Transverse colon (tissue), 4 donors: ENCODE results near the gene ZBTB9. TPM values are rescaled to one million over a fixed set of nuclear protein-coding genes. Genes with fewer than 3 reads are reported as not detected.
A peak's percentile ranks its signal among the peaks of the same experiment; 100 is the strongest.

Experiments used
- DNase-seq: peaks from one replicate; pipeline ENCODE4 v3.0.0-alpha.2; 2019
- H3K27ac ChIP-seq, 4 donors: fragments of 200-600 bp; sonication (generic); 2 replicates each; pipeline ENCODE4 v1.5.1; 2016 to 2018; ENCODE audit warnings: inconsistent platforms in 4 of 4
- H3K27me3 ChIP-seq: fragments of 200-600 bp; sonication (generic); 2 replicates; pipeline ENCODE4 v1.5.1; 2017; ENCODE audit warnings: inconsistent platforms
- H3K36me3 ChIP-seq, 4 donors: fragments of 200-600 bp; sonication (generic); 2 replicates each; pipeline ENCODE4 v1.5.1; 2017 to 2019; ENCODE audit warnings: inconsistent platforms in 4 of 4
- H3K4me1 ChIP-seq, 4 donors: fragments of 200-600 bp; sonication (generic); 2 replicates each; pipeline ENCODE4 v1.5.1; 2017 to 2020; ENCODE audit warnings: inconsistent platforms in 4 of 4
- H3K4me3 ChIP-seq, 4 donors: fragments of 200-600 bp; sonication (generic); 1 replicate in 1 of 4; 2 replicates in 3 of 4; pipeline versions ENCODE4 v1.5.1 to v1.6.1; 2017 to 2019; ENCODE audit warnings: inconsistent platforms in 4 of 4
- H3K9me3 ChIP-seq, 2 donors: fragments of 200-600 bp; sonication (generic); 2 replicates each; pipeline ENCODE4 v1.5.1; 2017 to 2019; ENCODE audit warnings: inconsistent platforms in 2 of 2
- CTCF ChIP-seq, 5 experiments: fragments of 200-600 bp in 3 of 5; fragments of 450-650 bp in 2 of 5; sonication (generic) in 3 of 5; IDR thresholded peaks; 1 replicate in 2 of 5; 2 replicates in 3 of 5; pipeline ENCODE4 v1.5.1; 2016 to 2017; ENCODE audit warnings: antibody characterized with exemption in 5 of 5, inconsistent platforms in 3 of 5, mild to moderate bottlenecking in 2 of 5, moderate library complexity in 1 of 5
- EP300 ChIP-seq: sonication (generic); formaldehyde crosslinking; IDR thresholded peaks from one replicate; pipeline ENCODE4 v1.6.1; 2017; ENCODE audit warnings: antibody characterized with exemption, low read depth
- POLR2A ChIP-seq: fragments of 450-650 bp; IDR thresholded peaks from one replicate; pipeline ENCODE4 v1.6.1; 2016; ENCODE audit warnings: antibody characterized with exemption, mild to moderate bottlenecking, moderate library complexity
- POLR2AphosphoS5 ChIP-seq, 3 donors: sonication (generic); formaldehyde crosslinking; IDR thresholded peaks; one replicate each; pipeline ENCODE4 v1.6.1; 2016; ENCODE audit warnings: antibody characterized with exemption in 3 of 3
- WGBS, 2 donors: methylation state at CpG; one replicate each; pipeline ENCODE4 v1.1.5; 2018; ENCODE audit warnings: low coverage in 1 of 2; 5-methylcytosine and 5-hydroxymethylcytosine counted together
- in situ Hi-C, 4 donors: fragments of 200-750 bp; cut with MboI; loops; one replicate each; pipeline versions ENCODE4 v1.15.0 to v1.15.1; 2017; ENCODE audit warnings: low sequenced_read_pairs in 3 of 4, low pct_ligation_motif_present in 1 of 4, low pct_unique_long_range_greater_than_20kb in 1 of 4
- intact Hi-C: fragments of 100-400 bp; cut with DNase I; formaldehyde crosslinking; loops from one replicate; pipeline ENCODE4 v1.15.1; 2023; ENCODE audit warnings: low total_unique reads
- total RNA-seq, 4 donors: library from RNA; depleted of rRNA; stranded (reverse); fragments of >200 nt; gene quantifications; one replicate each; pipeline ENCODE4 v1.1.0, GENCODE V29; 2016

The ZBTB9 gene, protein sequence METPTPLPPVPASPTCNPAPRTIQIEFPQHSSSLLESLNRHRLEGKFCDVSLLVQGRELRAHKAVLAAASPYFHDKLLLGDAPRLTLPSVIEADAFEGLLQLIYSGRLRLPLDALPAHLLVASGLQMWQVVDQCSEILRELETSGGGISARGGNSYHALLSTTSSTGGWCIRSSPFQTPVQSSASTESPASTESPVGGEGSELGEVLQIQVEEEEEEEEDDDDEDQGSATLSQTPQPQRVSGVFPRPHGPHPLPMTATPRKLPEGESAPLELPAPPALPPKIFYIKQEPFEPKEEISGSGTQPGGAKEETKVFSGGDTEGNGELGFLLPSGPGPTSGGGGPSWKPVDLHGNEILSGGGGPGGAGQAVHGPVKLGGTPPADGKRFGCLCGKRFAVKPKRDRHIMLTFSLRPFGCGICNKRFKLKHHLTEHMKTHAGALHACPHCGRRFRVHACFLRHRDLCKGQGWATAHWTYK
- total RNA-seq: 1 to 10 TPM in 2 of 4 donors, not detected in 2; 2.2 to 3.2 TPM

DNA sequence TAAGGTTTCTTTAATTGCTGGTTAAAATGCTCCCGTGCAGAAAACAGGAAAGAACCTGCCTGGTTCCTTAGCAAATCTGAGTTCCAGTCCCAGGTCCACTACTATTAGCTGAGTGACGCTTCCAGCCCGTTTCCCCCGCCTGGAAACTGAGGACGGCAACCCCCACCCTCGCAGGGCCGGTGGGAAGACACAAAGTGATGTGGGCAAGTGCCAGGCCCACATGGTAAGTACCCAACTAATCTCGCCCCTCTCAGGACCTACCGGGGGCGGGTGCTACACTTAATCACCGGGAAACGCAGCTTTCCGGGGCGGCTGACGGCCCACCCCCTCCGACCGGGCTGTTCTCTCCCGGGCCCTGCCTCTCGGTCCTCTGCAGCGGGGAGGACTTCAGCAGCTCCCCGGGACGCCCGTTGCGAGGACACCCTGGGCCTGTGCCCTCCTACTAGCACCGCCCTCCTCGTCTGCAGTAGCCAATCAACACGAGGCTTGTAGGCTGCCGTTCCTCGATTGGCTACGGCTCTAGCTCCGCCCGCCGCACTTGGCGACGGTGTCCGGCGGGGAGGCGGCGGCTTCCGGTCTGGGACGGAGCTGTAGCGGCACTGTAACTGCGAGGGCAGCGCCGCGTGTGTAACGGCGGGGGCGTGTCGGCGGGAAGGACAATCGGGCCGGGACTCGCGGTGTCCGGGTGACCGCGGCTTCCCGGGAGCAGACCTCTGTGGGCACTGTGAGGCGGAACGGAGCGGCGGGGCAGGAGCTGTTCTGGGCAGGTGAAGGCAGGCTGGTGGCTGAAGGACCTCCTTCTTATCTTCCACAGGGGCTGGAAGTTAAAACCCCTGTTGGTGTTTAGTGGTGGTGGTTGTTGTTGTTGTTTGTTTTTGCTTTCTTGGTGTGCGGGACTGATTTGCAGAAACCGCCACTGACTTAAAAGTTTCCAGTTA is at the start of gene ZBTB9:
ZBTB9 (plus strand) TSS at position 568 of the 938 bp plus-strand sequence. CDS start 525 bp downstream, outside the sequence.
- intact Hi-C loops: no loop called here
- no peaks in the 10 kb centered on the region for H3K36me3 ChIP-seq

GRCh38 chr6:33404884-33405283 is 49.5 kb upstream of the ZBTB9 start:
- intact Hi-C loops: no loop called here
- in situ Hi-C loops: loop anchor here in 1 of 4 donors (25.0 kb wide), 1 partner anchor 443 kb away; the partner anchor contains the start of genes BRD2 and HLA-DMA
- WGBS, 2 donors: 92 to 97% methylated on average over 5 to 17 of the region's 17 CpGs

More for the DNA sequence above, at the start of gene ZBTB9:
- Histone ChIP-seq H3K4me1 (peaks cover 6 to 20% (median 17%) of the 10 kb centered on the region in 4 donors), H3K27ac (peak within 1 kb of the TSS; percentile 81 to 92 (median 82)), H3K9me3 (no peaks in the 10 kb centered on the region), H3K27me3 (no peaks in the 10 kb centered on the region), H3K4me3 (peak within 1 kb of the TSS; percentile 66 to 81 (median 67))
- TF ChIP-seq CTCF (IDR thresholded peaks at IDR 0.05) (no peak), POLR2A (peak; percentile 85), POLR2AphosphoS5 (IDR thresholded peaks at IDR 0.05) (peak; percentile 95 to 96 (median 96)), EP300 (no peak)
- peak; percentile 97 for DNase-seq
- in situ Hi-C loops: no loop called here
- WGBS, 2 donors: 0% methylated on average over 1 to 51 of the region's 65 CpGs

GRCh38 chr6:33405386-33405940 is 48.9 kb upstream of the ZBTB9 start:
- Histone ChIP-seq H3K36me3 (no peaks in the 10 kb centered on the region), H3K4me1 (peaks cover 0 to 9% (median 4%) of the 10 kb centered on the region in 4 donors), H3K4me3 (no peak overlapping the region), H3K9me3 (no peaks in the 10 kb centered on the region), H3K27ac (no peak overlapping the region), H3K27me3 (no peaks in the 10 kb centered on the region)
- TF ChIP-seq POLR2AphosphoS5 (IDR thresholded peaks at IDR 0.05) (no peak), CTCF (IDR thresholded peaks at IDR 0.05) (no peak), POLR2A (no peak), EP300 (no peak)
- in situ Hi-C loops: loop anchor here in 1 of 4 donors (25.0 kb wide), 1 partner anchor 443 kb away; the partner anchor contains the start of genes BRD2 and HLA-DMA
- 86 to 100% methylated on average over 4 to 15 of the region's 15 CpGs for WGBS, 2 donors
- DNase-seq: no peak
- intact Hi-C loops: no loop called here

More at GRCh38 chr6:33404884-33405283, 49.5 kb upstream of the ZBTB9 start:
- Histone ChIP-seq H3K27me3 (no peaks in the 10 kb centered on the region), H3K27ac (no peak overlapping the region), H3K4me1 (peaks cover 0 to 9% (median 4%) of the 10 kb centered on the region in 4 donors), H3K9me3 (no peaks in the 10 kb centered on the region), H3K4me3 (no peak overlapping the region), H3K36me3 (no peaks in the 10 kb centered on the region)
- no peak for DNase-seq
- no peak for TF ChIP-seq CTCF (IDR thresholded peaks at IDR 0.05)
- TF ChIP-seq EP300: no peak
- no peak for TF ChIP-seq POLR2AphosphoS5 (IDR thresholded peaks at IDR 0.05)
- TF ChIP-seq POLR2A: no peak
